GM18517 (cell line): ENCODE data around the gene TCF12.

Experiments used
- ATAC-seq: cut with Tn5 transposase; IDR thresholded peaks from one replicate; pipeline ENCODE4 v1.9.1; 2021; ENCODE audit warnings: mild to moderate bottlenecking, moderate library complexity; ENCODE audit not compliant: unreplicated experiment

TCF12 gene

GRCh38 chr15:57327985-57328471 lies 409.6 kb downstream of the TCF12 start:
- no peak for ATAC-seq

- no peak for ATAC-seq
Measured at GRCh38 chr15:57328479-57328878, 410.0 kb downstream of the TCF12 start.

- no peak for ATAC-seq
Measured at GRCh38 chr15:57328897-57329296, 410.5 kb downstream of the TCF12 start.

GRCh38 chr15:57329582-57330367 lies 411.3 kb downstream of the TCF12 start:
- ATAC-seq, result no peak

- ATAC-seq, result no peak
Measured at GRCh38 chr15:57330619-57331340, 412.3 kb downstream of the TCF12 start.

GRCh38 chr15:57332326-57332725 lies 413.9 kb downstream of the TCF12 start:
- ATAC-seq, result no peak

- ATAC-seq, result no peak
Measured at GRCh38 chr15:57333487-57333886, 415.0 kb downstream of the TCF12 start.

- ATAC-seq, result no peak
Measured at GRCh38 chr15:57334257-57334656, 415.8 kb downstream of the TCF12 start.

- ATAC-seq, result no peak
Measured at GRCh38 chr15:57335293-57335715, 416.9 kb downstream of the TCF12 start.

GRCh38 chr15:57335719-57336118 lies 417.3 kb downstream of the TCF12 start:
- ATAC-seq, result no peak

GRCh38 chr15:57337868-57338411 lies 419.5 kb downstream of the TCF12 start:
- no peak for ATAC-seq

- no peak for ATAC-seq
Measured at GRCh38 chr15:57339321-57339720, 420.9 kb downstream of the TCF12 start.
